ENCODE data around the gene PHF12.

Gene PHF12

DNA sequence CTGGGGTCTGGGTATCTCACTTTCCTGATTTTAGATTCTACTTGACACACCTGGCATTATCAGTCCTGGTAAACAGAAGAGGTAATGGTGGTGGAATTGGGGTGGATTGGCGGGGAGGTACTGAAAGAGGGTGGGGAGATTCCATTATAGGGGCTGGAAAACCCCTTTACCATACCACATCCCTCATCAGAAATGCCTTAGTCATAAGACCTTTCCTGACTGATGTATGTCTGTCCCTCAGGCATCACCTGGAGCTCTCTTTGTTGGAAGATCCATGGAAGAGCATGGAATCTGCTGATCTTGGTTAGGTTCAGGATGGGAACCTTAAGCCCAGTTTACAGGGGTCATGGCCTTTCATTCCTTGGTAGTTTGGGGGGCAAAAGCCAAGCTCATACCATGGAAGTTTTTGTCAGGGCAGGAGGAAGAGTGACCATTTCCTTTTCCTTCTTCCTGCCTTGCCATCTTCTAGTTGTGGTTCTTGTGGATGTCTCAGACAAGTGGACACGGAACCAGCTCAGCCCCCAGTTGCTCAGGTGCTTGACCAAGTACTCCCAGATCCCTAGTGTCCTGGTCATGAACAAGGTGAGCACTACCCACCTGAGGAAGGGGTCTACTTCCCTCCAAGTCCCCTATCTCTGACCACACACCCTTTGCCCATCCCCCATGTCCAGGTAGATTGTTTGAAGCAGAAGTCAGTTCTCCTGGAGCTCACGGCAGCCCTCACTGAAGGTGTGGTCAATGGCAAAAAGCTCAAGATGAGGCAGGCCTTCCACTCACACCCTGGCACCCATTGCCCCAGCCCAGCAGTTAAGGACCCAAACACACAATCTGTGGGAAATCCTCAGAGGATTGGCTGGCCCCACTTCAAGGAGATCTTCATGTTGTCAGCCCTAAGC lies 93.2 kb downstream of the PHF12 start:
- TF ChIP-seq, protein P1, sequence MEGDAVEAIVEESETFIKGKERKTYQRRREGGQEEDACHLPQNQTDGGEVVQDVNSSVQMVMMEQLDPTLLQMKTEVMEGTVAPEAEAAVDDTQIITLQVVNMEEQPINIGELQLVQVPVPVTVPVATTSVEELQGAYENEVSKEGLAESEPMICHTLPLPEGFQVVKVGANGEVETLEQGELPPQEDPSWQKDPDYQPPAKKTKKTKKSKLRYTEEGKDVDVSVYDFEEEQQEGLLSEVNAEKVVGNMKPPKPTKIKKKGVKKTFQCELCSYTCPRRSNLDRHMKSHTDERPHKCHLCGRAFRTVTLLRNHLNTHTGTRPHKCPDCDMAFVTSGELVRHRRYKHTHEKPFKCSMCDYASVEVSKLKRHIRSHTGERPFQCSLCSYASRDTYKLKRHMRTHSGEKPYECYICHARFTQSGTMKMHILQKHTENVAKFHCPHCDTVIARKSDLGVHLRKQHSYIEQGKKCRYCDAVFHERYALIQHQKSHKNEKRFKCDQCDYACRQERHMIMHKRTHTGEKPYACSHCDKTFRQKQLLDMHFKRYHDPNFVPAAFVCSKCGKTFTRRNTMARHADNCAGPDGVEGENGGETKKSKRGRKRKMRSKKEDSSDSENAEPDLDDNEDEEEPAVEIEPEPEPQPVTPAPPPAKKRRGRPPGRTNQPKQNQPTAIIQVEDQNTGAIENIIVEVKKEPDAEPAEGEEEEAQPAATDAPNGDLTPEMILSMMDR (IDR thresholded peaks at IDR 0.05) = no peak

DNA sequence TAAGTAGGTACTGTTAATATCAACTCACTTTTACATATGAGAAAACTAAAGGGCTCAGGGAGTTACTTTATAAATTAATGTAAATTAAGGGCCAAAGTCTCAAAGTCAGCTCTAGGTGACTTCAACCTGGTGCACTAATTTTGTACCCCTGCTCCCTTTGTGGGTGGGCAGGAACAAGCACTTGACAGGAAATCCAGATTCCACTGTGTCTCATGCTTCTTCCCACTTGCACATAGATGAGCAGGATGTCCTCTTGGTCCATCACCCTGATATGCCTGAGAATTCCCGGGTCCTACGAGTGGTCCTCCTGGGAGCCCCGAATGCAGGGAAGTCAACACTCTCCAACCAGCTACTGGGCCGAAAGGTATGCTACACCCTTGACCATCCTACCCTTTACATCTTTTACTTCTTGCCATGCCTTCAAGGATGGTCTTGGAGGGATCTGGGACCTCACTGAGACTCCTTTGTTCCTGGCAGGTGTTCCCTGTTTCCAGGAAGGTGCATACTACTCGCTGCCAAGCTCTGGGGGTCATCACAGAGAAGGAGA lies 95.2 kb downstream of the PHF12 start:
- TF ChIP-seq, protein P1 (IDR thresholded peaks at IDR 0.05) = no peak

DNA sequence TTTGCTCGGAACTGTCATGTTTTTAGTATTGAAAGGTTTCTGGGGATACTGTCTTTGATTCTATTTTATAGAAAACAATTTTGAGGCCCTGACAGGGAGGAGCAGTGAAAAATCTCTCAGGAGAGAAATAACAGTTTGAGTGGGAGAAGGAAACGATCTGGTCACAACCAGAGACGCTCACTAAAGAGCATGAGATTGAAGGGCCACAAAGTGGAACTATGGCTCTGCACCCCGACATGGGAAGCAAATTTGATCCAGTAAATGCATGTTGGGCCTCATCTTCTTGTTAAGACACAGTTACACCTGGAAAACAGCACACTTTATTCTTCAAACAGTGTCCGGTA lies 96.0 kb downstream of the PHF12 start:
- TF ChIP-seq, protein P1 (IDR thresholded peaks at IDR 0.05) = no peak

Measured in LNCAP (cell line).